CD8-positive, alpha-beta memory T cell (primary cell): ENCODE results near the gene KRT84. TPM values are rescaled to one million over a fixed set of nuclear protein-coding genes. Genes with fewer than 3 reads are reported as not detected.

ENCODE experiments used
- CTCF ChIA-PET: fragments of 350-600 bp; sonication (Branson Sonifier 250); formaldehyde crosslinking; loops from one replicate; lab custom pipeline; 2021; ENCODE audit warnings: antibody characterized with exemption; lab: Charles Lee
- POLR2A ChIA-PET: fragments of 350-600 bp; sonication (Branson Sonifier 250); formaldehyde crosslinking; loops from one replicate; lab custom pipeline; 2021; ENCODE audit warnings: antibody characterized with exemption; lab: Charles Lee
- DNase-seq, 5 donors: peaks; one replicate each; pipeline versions ENCODE4 v3.0.0 to v3.0.0-alpha.2; 2020 to 2022; ENCODE audit warnings: mixed read lengths in 1 of 5
- H3K27ac ChIP-seq: one replicate; pipeline ENCODE4 v1.7.0; 2013; ENCODE audit warnings: low read depth, mild to moderate bottlenecking, low read length, moderate library complexity
- H3K27me3 ChIP-seq: 2 replicates; pipeline ENCODE4 v1.7.0; 2013; ENCODE audit warnings: low read length, mild to moderate bottlenecking; ENCODE audit not compliant: insufficient read depth, poor library complexity, severe bottlenecking
- H3K36me3 ChIP-seq: 2 replicates; pipeline ENCODE4 v1.7.0; 2013; ENCODE audit warnings: mild to moderate bottlenecking, low read length, moderate library complexity; ENCODE audit not compliant: insufficient read depth
- H3K4me1 ChIP-seq: 2 replicates; pipeline ENCODE4 v1.7.0; 2013; ENCODE audit warnings: mild to moderate bottlenecking, low read length, moderate library complexity; ENCODE audit not compliant: insufficient read depth
- H3K4me3 ChIP-seq: 2 replicates; pipeline ENCODE4 v1.7.0; 2013; ENCODE audit warnings: mild to moderate bottlenecking, low read length
- H3K9me3 ChIP-seq: 2 replicates; pipeline ENCODE4 v1.7.0; 2013; ENCODE audit warnings: mild to moderate bottlenecking, low read length
- H3K27ac Mint-ChIP-seq, 8 donors: one replicate each; pipeline ENCODE4 v1.8.0; 2020 to 2021; ENCODE audit warnings: mixed read lengths in 8 of 8, mild to moderate bottlenecking in 6 of 8, inconsistent platforms in 3 of 8, moderate library complexity in 3 of 8
- H3K27me3 Mint-ChIP-seq, 2 donors: one replicate each; pipeline ENCODE4 v1.8.0; 2020 to 2021; ENCODE audit warnings: mixed read lengths in 2 of 2, mild to moderate bottlenecking in 1 of 2, moderate library complexity in 1 of 2
- H3K36me3 Mint-ChIP-seq, 3 donors: one replicate each; pipeline ENCODE4 v1.8.0; 2020 to 2021; ENCODE audit warnings: mixed read lengths in 3 of 3, inconsistent platforms in 1 of 3, mild to moderate bottlenecking in 1 of 3
- H3K4me1 Mint-ChIP-seq, 3 donors: one replicate each; pipeline ENCODE4 v1.8.0; 2020 to 2021; ENCODE audit warnings: mixed read lengths in 3 of 3, inconsistent platforms in 1 of 3, mild to moderate bottlenecking in 1 of 3
- H3K4me3 Mint-ChIP-seq, 7 donors: one replicate each; pipeline ENCODE4 v1.8.0; 2020 to 2021; ENCODE audit warnings: mixed read lengths in 7 of 7, mild to moderate bottlenecking in 6 of 7, moderate library complexity in 4 of 7, inconsistent platforms in 2 of 7
- H3K9me3 Mint-ChIP-seq, 5 donors: one replicate each; pipeline ENCODE4 v1.8.0; 2020 to 2022; ENCODE audit warnings: mixed read lengths in 5 of 5, mild to moderate bottlenecking in 3 of 5, moderate library complexity in 2 of 5, inconsistent platforms in 1 of 5
- polyA plus RNA-seq: library from polyadenylated mRNA; unstranded; fragments of 300-500 nt; fragmentation: Illumina TruSeq; gene quantifications from one replicate; pipeline ENCODE4 v1.2.3, GENCODE V29; 2021
- total RNA-seq, 2 experiments: library from RNA; stranded (reverse); gene quantifications; one replicate each; pipeline ENCODE4 v1.2.3, GENCODE V29; 2021

Gene KRT84
- total and polyA plus RNA-seq, 3 experiments from 2014 or later = not detected

DNA sequence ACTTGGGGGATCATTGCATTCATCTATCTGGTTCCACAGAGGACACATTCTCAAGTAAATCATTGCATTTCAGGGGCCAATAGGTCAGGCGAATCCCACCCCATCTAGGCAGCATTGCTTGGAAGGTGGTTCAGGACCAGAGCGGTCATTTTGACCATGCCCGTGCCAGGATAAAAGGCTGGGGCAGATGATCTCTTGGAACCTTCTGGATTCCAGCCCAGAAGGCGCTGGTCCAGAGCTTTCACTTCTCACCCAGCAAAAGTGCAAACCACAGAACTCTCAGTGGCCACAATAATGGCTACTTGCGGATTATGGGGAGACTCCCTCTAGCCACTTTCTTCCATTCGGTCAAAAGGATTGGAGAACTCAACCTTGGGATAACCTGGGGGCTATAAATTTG is 17.6 kb downstream of the KRT84 start:
- Histone ChIP-seq H3K27me3 (peaks cover 3% of the 10 kb centered on the region), H3K4me1 (no peaks in the 10 kb centered on the region), H3K36me3 (no peaks in the 10 kb centered on the region), H3K4me3 (no peak overlapping the region), H3K9me3 (no peaks in the 10 kb centered on the region), H3K27ac (no peak overlapping the region)
- CTCF ChIA-PET = interaction anchor here (0.7 to 1.5 kb wide), 3 partner anchors 9 to 512 kb away, joined by 3 read pairs; no protein-coding TSS in a partner anchor
- Mint-ChIP-seq H3K27ac (no peak overlapping the region), H3K27me3 (peaks cover 25 to 26% of the 10 kb centered on the region in 2 donors), H3K4me1 (peaks cover 0 to 2% (median 0%) of the 10 kb centered on the region in 3 donors), H3K9me3 (no peaks in the 10 kb centered on the region), H3K36me3 (no peaks in the 10 kb centered on the region), H3K4me3 (no peak overlapping the region)
- no peak for DNase-seq
- POLR2A ChIA-PET = no interaction called here

DNA sequence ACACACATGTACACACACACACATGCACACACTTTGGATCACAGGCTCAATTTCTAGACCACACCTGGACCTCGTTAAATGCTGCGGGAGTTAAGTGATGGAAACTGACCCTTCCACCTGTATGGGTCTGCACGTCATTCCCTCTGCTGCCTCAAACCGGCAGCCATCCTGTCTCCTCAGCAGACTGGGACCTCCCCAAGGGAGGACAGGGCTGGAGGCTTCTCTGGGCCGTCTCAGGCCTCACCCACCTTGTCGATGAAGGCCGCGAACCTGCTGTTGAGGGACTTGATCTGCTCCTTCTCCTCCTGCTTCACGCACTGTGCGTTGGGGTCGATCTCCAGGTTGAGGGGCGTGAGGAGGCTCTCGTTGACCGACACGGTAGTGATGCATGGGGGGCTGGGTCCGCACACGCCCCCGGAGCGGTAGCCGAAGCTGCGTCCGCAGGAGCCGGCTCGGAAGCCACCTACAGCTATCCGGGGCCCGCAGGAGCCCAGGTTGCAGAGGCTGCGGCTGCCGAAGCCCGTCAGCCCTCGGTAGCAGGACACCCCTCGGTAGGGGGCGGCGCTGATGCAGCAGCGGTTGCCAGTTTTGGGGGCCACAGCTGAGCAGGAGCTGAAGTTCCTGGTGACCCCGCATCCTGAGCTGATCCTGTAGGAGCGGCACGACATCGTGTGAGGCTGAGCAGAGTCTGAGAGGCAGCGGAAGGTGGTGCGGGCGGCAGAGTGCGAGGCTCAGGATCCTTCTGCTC is 18.5 kb downstream of the KRT84 start, which contains the start of gene KRT85:
Gene KRT85 (minus strand): TSS at position 744 of the 748 bp plus-strand sequence. CDS start 76 bp downstream, at position 668.
- Histone ChIP-seq H3K9me3 (no peaks in the 10 kb centered on the region), H3K27me3 (peaks cover 3% of the 10 kb centered on the region), H3K4me3 (no peak within 1 kb of the TSS), H3K36me3 (no peaks in the 10 kb centered on the region), H3K27ac (no peak within 1 kb of the TSS), H3K4me1 (no peaks in the 10 kb centered on the region)
- no peaks in the 10 kb centered on the region for H3K36me3 Mint-ChIP-seq
- H3K4me1 Mint-ChIP-seq = peaks cover 0 to 5% (median 4%) of the 10 kb centered on the region in 3 donors
- no peak for DNase-seq
- ChIA-PET CTCF (interaction anchor here (1.4 kb wide), 1 partner anchor 88 kb away, joined by 3 read pairs; no protein-coding TSS in a partner anchor), POLR2A (no interaction called here)
- H3K27me3 Mint-ChIP-seq = peaks cover 23 to 25% of the 10 kb centered on the region in 2 donors
- no peak within 1 kb of the TSS for H3K4me3 Mint-ChIP-seq
- no peaks in the 10 kb centered on the region for H3K9me3 Mint-ChIP-seq
- H3K27ac Mint-ChIP-seq = no peak within 1 kb of the TSS

DNA sequence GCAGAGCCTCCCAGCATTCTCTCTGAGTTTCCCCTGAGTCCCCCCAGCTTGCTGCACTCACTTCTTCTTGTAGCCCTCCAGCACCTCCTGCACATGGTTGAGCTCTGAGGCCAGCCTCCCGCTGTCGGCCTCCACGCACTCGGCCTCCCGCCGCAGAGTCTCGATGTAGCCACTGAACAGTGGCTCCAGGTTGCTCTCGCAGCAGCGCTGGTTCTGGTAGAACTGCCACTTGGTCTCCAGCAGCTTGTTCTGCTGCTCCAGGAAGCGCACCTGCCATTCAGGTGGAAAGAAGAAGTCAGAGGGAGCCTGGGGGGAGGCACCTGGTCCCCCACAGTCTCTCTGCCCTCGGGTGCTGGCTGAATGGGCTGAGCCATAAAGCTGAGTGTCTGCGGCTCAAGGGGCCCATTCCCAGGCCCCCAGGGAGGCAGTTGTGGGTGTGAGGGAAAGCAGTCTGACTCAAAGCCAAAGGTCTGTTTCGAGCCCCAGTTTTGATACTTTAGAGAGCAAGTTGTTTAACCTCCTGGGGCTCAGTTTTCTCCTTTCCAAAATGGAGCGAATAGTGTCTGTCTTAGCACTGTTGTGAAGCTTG is 20.5 kb downstream of the KRT84 start:
- Mint-ChIP-seq H3K9me3 (no peaks in the 10 kb centered on the region), H3K36me3 (no peaks in the 10 kb centered on the region), H3K4me1 (peaks cover 8 to 22% (median 18%) of the 10 kb centered on the region in 3 donors), H3K27me3 (peaks cover 18 to 23% of the 10 kb centered on the region in 2 donors), H3K27ac (peak overlapping the region in 1 of 8 donors; percentile 71), H3K4me3 (no peak overlapping the region)
- no peaks in the 10 kb centered on the region for H3K36me3 ChIP-seq
- H3K27me3 ChIP-seq = peaks cover 3% of the 10 kb centered on the region
- peaks cover under 1% of the 10 kb centered on the region for H3K4me1 ChIP-seq
- H3K4me3 ChIP-seq = no peak overlapping the region
- DNase-seq = no peak
- POLR2A ChIA-PET = no interaction called here
- CTCF ChIA-PET = interaction anchor here (1.3 kb wide), 1 partner anchor 37 kb away, joined by 3 read pairs; no protein-coding TSS in a partner anchor
- no peaks in the 10 kb centered on the region for H3K9me3 ChIP-seq
- no peak overlapping the region for H3K27ac ChIP-seq

DNA sequence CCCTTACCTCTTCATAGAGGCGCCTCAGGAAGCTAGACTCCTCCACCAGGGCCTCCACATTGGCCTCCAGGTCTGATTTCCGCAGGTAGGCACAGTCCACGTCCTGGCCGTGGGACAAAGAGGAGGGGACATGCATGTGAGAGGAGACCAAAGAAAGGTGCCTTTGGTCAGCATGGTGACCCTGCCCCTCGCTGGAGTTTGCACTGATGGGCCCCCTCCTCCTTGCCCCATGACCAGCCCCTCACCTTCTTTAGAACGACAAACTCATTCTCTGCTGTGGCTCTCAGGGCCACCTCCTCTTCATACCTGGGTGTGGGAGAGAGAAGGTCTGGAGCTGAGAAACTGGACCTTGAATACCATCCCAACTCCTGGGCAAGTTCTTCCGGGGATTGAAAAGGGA is 21.4 kb downstream of the KRT84 start:
- Mint-ChIP-seq H3K27me3 (peaks cover 14 to 20% of the 10 kb centered on the region in 2 donors), H3K4me1 (peaks cover 15 to 31% (median 26%) of the 10 kb centered on the region in 3 donors), H3K4me3 (no peak overlapping the region), H3K27ac (no peak overlapping the region), H3K36me3 (no peaks in the 10 kb centered on the region), H3K9me3 (no peaks in the 10 kb centered on the region)
- no peak overlapping the region for H3K4me3 ChIP-seq
- no peak for DNase-seq
- no peak overlapping the region for H3K27ac ChIP-seq
- ChIA-PET CTCF (interaction anchor here (1.3 kb wide), 1 partner anchor 36 kb away, joined by 3 read pairs; no protein-coding TSS in a partner anchor), POLR2A (no interaction called here)
- H3K4me1 ChIP-seq = peaks cover 9% of the 10 kb centered on the region
- H3K36me3 ChIP-seq = no peaks in the 10 kb centered on the region
- H3K27me3 ChIP-seq = peaks cover 3% of the 10 kb centered on the region
- no peaks in the 10 kb centered on the region for H3K9me3 ChIP-seq

DNA sequence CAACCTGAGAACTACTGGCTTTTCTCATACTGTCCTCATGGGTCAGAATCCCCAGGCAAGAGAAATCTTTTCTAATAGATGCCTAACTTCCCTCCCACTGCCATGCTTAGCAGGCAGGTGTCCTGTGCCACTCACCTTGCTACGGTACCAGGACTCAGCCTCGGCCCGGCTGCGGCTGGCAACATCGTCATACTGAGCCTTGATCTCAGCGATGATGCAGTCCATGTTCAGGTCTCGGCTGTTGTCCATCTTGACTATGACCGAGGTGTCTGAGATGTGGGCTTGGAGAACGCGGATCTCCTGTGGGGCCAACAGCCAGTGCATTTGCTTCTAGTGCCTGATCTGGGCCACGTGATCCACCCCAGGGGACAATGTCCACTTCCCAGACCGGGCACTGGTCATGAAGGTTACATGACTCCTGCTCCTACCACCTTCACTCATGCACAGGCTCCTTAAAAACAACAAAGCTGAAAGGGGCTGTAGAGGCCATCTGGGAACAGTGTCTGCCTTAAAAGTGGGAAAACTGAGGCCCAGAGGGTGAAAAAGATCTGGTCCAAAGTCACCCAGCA is 22.3 kb downstream of the KRT84 start:
- Histone ChIP-seq H3K9me3 (no peaks in the 10 kb centered on the region), H3K36me3 (no peaks in the 10 kb centered on the region), H3K4me1 (peaks cover 18% of the 10 kb centered on the region), H3K27me3 (peaks cover 3% of the 10 kb centered on the region), H3K4me3 (no peak overlapping the region), H3K27ac (no peak overlapping the region)
- Mint-ChIP-seq H3K27ac (no peak overlapping the region), H3K9me3 (no peaks in the 10 kb centered on the region), H3K4me1 (peaks cover 24 to 40% (median 35%) of the 10 kb centered on the region in 3 donors), H3K27me3 (peaks cover 8 to 14% of the 10 kb centered on the region in 2 donors), H3K4me3 (peak overlapping the region in 1 of 7 donors; percentile 70), H3K36me3 (no peaks in the 10 kb centered on the region)
- POLR2A ChIA-PET = no interaction called here
- no peak for DNase-seq
- CTCF ChIA-PET = interaction anchor here (1.3 kb wide), 1 partner anchor 35 kb away, joined by 3 read pairs; no protein-coding TSS in a partner anchor

DNA sequence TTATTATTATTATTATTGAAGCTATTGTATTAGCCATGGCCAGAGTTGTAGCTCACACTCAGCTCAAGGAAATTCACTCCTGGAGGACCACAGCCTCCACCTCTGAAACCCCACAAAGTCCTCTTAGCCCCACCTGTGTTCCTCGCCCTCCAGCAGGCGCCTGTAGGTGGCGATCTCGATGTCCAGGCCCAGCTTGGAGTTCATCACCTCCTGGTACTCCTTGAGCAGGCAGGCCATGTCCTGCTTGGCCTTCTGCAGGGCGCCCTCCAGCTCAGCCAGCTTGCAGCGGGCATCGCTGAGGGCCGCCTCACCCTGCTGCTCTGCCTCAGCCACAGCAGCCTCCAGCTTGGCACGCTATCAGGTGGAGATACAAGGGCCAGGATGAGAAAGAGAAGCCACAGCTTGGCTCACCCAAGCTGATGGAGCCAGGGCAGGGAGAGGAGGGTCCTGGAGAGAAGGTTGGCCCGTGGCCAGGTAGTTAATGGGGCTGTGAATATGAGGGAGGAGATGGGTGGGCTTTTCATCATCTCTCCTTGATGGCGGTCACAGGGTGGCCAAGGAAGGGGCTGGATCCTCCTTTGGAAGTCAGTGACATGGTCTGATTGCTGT is 23.2 kb downstream of the KRT84 start:
- POLR2A ChIA-PET = no interaction called here
- no peak for DNase-seq

DNA sequence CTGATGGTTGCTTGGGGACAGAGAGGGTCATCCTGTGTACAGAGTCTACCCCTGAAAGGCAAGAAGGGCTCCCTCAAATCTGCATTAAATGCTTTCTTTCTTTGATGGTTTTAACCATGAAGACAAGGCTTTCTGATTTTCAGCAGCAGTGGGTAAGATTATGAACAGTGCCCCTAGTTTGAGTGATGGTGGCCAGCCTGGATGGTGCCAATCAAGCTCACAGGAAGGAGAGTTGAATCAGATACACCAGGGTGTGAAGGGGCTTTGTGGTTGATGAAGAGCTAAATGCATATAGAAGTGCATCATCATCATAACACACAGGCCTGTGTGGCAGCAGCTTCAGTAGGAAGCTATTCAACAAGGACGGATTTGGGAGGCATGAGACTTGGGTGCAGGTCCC is 23.9 kb downstream of the KRT84 start:
- POLR2A ChIA-PET = no interaction called here
- Histone ChIP-seq H3K9me3 (no peaks in the 10 kb centered on the region), H3K4me1 (peaks cover 22% of the 10 kb centered on the region), H3K36me3 (no peaks in the 10 kb centered on the region), H3K27ac (no peak overlapping the region), H3K4me3 (no peak overlapping the region), H3K27me3 (peaks cover 3% of the 10 kb centered on the region)
- Mint-ChIP-seq H3K4me1 (peaks cover 28 to 48% (median 42%) of the 10 kb centered on the region in 3 donors), H3K4me3 (peak overlapping the region in 2 of 7 donors; percentile 1 to 17), H3K27ac (peak overlapping the region in 3 of 8 donors; percentile 0 to 34 (median 3)), H3K27me3 (peaks cover 4 to 8% of the 10 kb centered on the region in 2 donors), H3K9me3 (no peaks in the 10 kb centered on the region), H3K36me3 (no peaks in the 10 kb centered on the region)
- DNase-seq = peak in 1 of 5 donors; percentile 13
- CTCF ChIA-PET = interaction anchor here (1.6 to 2.6 kb wide), 5 partner anchors 10 to 518 kb away, joined by 4 to 13 read pairs (median 7); no protein-coding TSS in a partner anchor

More for the DNA sequence above, 23.2 kb downstream of the KRT84 start:
- Mint-ChIP-seq H3K27ac (no peak overlapping the region), H3K36me3 (no peaks in the 10 kb centered on the region), H3K4me1 (peaks cover 28 to 48% (median 42%) of the 10 kb centered on the region in 3 donors), H3K9me3 (no peaks in the 10 kb centered on the region), H3K27me3 (peaks cover 4 to 9% of the 10 kb centered on the region in 2 donors), H3K4me3 (no peak overlapping the region)
- Histone ChIP-seq H3K36me3 (no peaks in the 10 kb centered on the region), H3K4me1 (peaks cover 22% of the 10 kb centered on the region), H3K4me3 (no peak overlapping the region), H3K27ac (no peak overlapping the region), H3K9me3 (no peaks in the 10 kb centered on the region), H3K27me3 (peaks cover 3% of the 10 kb centered on the region)
- CTCF ChIA-PET = interaction anchor here (1.6 to 2.6 kb wide), 5 partner anchors 10 to 518 kb away, joined by 4 to 13 read pairs (median 7); no protein-coding TSS in a partner anchor
